Measurements from ENCODE around the gene ZNF25. TPM values are rescaled to one million over a fixed set of nuclear protein-coding genes. Genes with fewer than 3 reads are reported as not detected.

ZNF25 gene
- total and polyA plus RNA-seq, 2 experiments from 2014 or later = 0.23 to 0.76 TPM

DNA sequence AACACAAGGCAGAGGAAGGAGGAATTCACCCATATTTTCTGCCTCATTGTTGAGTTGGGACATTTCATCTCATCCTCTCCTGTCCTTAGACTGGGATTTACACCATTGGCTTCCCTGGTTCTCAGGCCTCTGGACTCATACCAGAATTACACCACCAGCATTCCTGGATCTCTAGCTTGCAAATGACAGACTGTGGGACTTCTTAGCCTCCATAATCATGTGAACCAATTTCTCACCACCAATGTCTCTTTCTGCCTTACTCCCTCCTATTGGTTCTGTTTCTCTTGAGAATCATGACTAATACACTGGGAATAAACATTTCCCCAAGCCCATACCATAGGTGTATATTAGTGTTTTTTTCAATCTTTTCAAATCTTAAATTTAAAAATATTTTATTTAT lies 31.1 kb upstream of the ZNF25 start:
- ATAC-seq = no peak
- H3K36me3 Mint-ChIP-seq (ENCODE audit: low read depth) = peaks cover 8% of the 10 kb centered on the region

More for the DNA sequence above, 31.1 kb upstream of the ZNF25 start:
- Mint-ChIP-seq H3K27ac (no peak overlapping the region), H3K4me3 (no peak overlapping the region), H3K4me1 (peaks cover 6% of the 10 kb centered on the region; the same call in 2 of the 3 replicates), H3K27me3 (ENCODE audit: insufficient read depth, low read depth, poor library complexity) (peaks cover 2% of the 10 kb centered on the region), H3K9me3 (peaks cover 53% of the 10 kb centered on the region)
- H3K4me1 ChIP-seq (ENCODE audit: insufficient read depth) = peaks cover 7% of the 10 kb centered on the region; the same call in 1 of the 2 replicates
- H3K4me2 ChIP-seq = no peak overlapping the region
- no peaks in the 10 kb centered on the region; the same call in 1 of the 2 replicates for H3F3A ChIP-seq (replicated peaks; ENCODE audit: low read depth)
- H3K9me2 ChIP-seq (ENCODE audit: insufficient read depth) = no peaks in the 10 kb centered on the region
- no peaks in the 10 kb centered on the region for H3K27me3 ChIP-seq (ENCODE audit: insufficient read depth)
- H3K27ac ChIP-seq (ENCODE audit: low read depth) = no peak overlapping the region
- TF ChIP-seq, protein P1, sequence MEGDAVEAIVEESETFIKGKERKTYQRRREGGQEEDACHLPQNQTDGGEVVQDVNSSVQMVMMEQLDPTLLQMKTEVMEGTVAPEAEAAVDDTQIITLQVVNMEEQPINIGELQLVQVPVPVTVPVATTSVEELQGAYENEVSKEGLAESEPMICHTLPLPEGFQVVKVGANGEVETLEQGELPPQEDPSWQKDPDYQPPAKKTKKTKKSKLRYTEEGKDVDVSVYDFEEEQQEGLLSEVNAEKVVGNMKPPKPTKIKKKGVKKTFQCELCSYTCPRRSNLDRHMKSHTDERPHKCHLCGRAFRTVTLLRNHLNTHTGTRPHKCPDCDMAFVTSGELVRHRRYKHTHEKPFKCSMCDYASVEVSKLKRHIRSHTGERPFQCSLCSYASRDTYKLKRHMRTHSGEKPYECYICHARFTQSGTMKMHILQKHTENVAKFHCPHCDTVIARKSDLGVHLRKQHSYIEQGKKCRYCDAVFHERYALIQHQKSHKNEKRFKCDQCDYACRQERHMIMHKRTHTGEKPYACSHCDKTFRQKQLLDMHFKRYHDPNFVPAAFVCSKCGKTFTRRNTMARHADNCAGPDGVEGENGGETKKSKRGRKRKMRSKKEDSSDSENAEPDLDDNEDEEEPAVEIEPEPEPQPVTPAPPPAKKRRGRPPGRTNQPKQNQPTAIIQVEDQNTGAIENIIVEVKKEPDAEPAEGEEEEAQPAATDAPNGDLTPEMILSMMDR (conservative IDR thresholded peaks at IDR 0.05; ENCODE audit: low read depth in 2 of 2) = no peak
- TF ChIP-seq JUNB (IDR thresholded peaks at IDR 0.05; ENCODE audit: unreplicated experiment) = no peak
- no peak for TF ChIP-seq EZH2 (IDR thresholded peaks at IDR 0.05; ENCODE audit: low read depth, unreplicated experiment)
- TF ChIP-seq ZNF331 (CRISPR knock-in tag; IDR thresholded peaks at IDR 0.05; ENCODE audit: low read depth) = no peak
- TF ChIP-seq, protein P2, sequence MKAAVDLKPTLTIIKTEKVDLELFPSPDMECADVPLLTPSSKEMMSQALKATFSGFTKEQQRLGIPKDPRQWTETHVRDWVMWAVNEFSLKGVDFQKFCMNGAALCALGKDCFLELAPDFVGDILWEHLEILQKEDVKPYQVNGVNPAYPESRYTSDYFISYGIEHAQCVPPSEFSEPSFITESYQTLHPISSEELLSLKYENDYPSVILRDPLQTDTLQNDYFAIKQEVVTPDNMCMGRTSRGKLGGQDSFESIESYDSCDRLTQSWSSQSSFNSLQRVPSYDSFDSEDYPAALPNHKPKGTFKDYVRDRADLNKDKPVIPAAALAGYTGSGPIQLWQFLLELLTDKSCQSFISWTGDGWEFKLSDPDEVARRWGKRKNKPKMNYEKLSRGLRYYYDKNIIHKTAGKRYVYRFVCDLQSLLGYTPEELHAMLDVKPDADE (IDR thresholded peaks at IDR 0.05) = no peak
- TF ChIP-seq CREB1 (CRISPR knock-in tag; IDR thresholded peaks at IDR 0.05; ENCODE audit: low read depth) = no peak
- TF ChIP-seq ZNF114 (CRISPR knock-in tag; IDR thresholded peaks at IDR 0.05) = no peak
- TF ChIP-seq NANOG (IDR thresholded peaks at IDR 0.05; ENCODE audit: borderline replicate concordance) = no peak
- no peak for TF ChIP-seq EZH2phosphoT487 (IDR thresholded peaks at IDR 0.05; ENCODE audit: unreplicated experiment)
- TF ChIP-seq, protein P3, sequence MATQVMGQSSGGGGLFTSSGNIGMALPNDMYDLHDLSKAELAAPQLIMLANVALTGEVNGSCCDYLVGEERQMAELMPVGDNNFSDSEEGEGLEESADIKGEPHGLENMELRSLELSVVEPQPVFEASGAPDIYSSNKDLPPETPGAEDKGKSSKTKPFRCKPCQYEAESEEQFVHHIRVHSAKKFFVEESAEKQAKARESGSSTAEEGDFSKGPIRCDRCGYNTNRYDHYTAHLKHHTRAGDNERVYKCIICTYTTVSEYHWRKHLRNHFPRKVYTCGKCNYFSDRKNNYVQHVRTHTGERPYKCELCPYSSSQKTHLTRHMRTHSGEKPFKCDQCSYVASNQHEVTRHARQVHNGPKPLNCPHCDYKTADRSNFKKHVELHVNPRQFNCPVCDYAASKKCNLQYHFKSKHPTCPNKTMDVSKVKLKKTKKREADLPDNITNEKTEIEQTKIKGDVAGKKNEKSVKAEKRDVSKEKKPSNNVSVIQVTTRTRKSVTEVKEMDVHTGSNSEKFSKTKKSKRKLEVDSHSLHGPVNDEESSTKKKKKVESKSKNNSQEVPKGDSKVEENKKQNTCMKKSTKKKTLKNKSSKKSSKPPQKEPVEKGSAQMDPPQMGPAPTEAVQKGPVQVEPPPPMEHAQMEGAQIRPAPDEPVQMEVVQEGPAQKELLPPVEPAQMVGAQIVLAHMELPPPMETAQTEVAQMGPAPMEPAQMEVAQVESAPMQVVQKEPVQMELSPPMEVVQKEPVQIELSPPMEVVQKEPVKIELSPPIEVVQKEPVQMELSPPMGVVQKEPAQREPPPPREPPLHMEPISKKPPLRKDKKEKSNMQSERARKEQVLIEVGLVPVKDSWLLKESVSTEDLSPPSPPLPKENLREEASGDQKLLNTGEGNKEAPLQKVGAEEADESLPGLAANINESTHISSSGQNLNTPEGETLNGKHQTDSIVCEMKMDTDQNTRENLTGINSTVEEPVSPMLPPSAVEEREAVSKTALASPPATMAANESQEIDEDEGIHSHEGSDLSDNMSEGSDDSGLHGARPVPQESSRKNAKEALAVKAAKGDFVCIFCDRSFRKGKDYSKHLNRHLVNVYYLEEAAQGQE (IDR thresholded peaks at IDR 0.05; ENCODE audit: unreplicated experiment) = no peak
- TF ChIP-seq POLR2AphosphoS5 (IDR thresholded peaks at IDR 0.05; ENCODE audit: low read depth) = no peak
- TF ChIP-seq, protein P4, sequence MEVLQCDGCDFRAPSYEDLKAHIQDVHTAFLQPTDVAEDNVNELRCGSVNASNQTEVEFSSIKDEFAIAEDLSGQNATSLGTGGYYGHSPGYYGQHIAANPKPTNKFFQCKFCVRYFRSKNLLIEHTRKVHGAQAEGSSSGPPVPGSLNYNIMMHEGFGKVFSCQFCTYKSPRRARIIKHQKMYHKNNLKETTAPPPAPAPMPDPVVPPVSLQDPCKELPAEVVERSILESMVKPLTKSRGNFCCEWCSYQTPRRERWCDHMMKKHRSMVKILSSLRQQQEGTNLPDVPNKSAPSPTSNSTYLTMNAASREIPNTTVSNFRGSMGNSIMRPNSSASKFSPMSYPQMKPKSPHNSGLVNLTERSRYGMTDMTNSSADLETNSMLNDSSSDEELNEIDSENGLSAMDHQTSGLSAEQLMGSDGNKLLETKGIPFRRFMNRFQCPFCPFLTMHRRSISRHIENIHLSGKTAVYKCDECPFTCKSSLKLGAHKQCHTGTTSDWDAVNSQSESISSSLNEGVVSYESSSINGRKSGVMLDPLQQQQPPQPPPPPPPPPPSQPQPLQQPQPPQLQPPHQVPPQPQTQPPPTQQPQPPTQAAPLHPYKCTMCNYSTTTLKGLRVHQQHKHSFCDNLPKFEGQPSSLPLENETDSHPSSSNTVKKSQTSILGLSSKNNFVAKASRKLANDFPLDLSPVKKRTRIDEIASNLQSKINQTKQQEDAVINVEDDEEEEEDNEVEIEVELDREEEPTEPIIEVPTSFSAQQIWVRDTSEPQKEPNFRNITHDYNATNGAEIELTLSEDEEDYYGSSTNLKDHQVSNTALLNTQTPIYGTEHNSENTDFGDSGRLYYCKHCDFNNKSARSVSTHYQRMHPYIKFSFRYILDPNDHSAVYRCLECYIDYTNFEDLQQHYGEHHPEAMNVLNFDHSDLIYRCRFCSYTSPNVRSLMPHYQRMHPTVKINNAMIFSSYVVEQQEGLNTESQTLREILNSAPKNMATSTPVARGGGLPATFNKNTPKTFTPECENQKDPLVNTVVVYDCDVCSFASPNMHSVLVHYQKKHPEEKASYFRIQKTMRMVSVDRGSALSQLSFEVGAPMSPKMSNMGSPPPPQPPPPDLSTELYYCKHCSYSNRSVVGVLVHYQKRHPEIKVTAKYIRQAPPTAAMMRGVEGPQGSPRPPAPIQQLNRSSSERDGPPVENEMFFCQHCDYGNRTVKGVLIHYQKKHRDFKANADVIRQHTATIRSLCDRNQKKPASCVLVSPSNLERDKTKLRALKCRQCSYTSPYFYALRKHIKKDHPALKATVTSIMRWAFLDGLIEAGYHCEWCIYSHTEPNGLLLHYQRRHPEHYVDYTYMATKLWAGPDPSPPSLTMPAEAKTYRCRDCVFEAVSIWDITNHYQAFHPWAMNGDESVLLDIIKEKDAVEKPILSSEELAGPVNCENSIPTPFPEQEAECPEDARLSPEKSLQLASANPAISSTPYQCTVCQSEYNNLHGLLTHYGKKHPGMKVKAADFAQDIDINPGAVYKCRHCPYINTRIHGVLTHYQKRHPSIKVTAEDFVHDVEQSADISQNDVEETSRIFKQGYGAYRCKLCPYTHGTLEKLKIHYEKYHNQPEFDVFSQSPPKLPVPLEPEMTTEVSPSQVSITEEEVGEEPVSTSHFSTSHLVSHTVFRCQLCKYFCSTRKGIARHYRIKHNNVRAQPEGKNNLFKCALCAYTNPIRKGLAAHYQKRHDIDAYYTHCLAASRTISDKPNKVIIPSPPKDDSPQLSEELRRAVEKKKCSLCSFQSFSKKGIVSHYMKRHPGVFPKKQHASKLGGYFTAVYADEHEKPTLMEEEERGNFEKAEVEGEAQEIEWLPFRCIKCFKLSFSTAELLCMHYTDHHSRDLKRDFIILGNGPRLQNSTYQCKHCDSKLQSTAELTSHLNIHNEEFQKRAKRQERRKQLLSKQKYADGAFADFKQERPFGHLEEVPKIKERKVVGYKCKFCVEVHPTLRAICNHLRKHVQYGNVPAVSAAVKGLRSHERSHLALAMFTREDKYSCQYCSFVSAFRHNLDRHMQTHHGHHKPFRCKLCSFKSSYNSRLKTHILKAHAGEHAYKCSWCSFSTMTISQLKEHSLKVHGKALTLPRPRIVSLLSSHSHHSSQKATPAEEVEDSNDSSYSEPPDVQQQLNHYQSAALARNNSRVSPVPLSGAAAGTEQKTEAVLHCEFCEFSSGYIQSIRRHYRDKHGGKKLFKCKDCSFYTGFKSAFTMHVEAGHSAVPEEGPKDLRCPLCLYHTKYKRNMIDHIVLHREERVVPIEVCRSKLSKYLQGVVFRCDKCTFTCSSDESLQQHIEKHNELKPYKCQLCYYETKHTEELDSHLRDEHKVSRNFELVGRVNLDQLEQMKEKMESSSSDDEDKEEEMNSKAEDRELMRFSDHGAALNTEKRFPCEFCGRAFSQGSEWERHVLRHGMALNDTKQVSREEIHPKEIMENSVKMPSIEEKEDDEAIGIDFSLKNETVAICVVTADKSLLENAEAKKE (CRISPR knock-in tag; IDR thresholded peaks at IDR 0.05) = no peak
- TF ChIP-seq STAT1 (IDR thresholded peaks at IDR 0.05; ENCODE audit: unreplicated experiment) = no peak
- DNase-seq (ENCODE audit: low spot score) = no peak
- H2AFZ ChIP-seq = no peak overlapping the region
- peaks cover 12% of the 10 kb centered on the region for H3K79me2 ChIP-seq (replicated peaks; ENCODE audit: insufficient read depth)
- H4K20me1 ChIP-seq (replicated peaks; ENCODE audit: insufficient read depth) = no peaks in the 10 kb centered on the region
- no peaks in the 10 kb centered on the region for H3K36me3 ChIP-seq (ENCODE audit: insufficient read depth)
- H3K4me3 ChIP-seq = no peak overlapping the region

Data from GM23338 (cell line).